ENCODE data around the gene DNASE1.

DNA sequence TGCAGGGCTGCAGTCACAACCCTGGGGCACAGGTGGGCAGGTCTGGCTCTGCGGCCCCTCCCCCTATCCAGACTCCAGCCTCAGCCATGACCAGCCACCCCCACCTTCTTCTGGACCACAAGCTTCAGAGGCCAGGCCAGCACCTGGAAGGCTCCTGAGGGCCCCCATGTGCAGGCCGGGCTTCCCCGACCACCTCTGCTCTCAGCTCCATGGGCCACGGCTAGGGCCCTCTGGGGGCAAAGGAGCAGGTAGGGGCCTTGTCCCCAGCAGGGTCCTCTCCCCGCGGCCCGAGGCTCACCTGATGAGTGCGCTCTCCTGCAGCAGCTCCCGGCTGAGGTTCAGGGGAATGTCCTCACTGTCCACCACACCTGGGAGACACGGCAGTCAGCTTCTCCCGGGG, 16.9 kb downstream of the DNASE1 start:
- TF ChIP-seq, protein P1, sequence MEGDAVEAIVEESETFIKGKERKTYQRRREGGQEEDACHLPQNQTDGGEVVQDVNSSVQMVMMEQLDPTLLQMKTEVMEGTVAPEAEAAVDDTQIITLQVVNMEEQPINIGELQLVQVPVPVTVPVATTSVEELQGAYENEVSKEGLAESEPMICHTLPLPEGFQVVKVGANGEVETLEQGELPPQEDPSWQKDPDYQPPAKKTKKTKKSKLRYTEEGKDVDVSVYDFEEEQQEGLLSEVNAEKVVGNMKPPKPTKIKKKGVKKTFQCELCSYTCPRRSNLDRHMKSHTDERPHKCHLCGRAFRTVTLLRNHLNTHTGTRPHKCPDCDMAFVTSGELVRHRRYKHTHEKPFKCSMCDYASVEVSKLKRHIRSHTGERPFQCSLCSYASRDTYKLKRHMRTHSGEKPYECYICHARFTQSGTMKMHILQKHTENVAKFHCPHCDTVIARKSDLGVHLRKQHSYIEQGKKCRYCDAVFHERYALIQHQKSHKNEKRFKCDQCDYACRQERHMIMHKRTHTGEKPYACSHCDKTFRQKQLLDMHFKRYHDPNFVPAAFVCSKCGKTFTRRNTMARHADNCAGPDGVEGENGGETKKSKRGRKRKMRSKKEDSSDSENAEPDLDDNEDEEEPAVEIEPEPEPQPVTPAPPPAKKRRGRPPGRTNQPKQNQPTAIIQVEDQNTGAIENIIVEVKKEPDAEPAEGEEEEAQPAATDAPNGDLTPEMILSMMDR (IDR thresholded peaks at IDR 0.05; ENCODE audit: poor library complexity, severe bottlenecking) = no peak
- no peak for TF ChIP-seq EZH2 (IDR thresholded peaks at IDR 0.05; ENCODE audit: borderline replicate concordance, insufficient read depth, low read length, poor library complexity, severe bottlenecking)
- no peak for TF ChIP-seq EP300 (conservative IDR thresholded peaks at IDR 0.05; ENCODE audit: poor library complexity, severe bottlenecking)
- no peak for TF ChIP-seq RAD21 (conservative IDR thresholded peaks at IDR 0.05)
- TF ChIP-seq, protein P2, sequence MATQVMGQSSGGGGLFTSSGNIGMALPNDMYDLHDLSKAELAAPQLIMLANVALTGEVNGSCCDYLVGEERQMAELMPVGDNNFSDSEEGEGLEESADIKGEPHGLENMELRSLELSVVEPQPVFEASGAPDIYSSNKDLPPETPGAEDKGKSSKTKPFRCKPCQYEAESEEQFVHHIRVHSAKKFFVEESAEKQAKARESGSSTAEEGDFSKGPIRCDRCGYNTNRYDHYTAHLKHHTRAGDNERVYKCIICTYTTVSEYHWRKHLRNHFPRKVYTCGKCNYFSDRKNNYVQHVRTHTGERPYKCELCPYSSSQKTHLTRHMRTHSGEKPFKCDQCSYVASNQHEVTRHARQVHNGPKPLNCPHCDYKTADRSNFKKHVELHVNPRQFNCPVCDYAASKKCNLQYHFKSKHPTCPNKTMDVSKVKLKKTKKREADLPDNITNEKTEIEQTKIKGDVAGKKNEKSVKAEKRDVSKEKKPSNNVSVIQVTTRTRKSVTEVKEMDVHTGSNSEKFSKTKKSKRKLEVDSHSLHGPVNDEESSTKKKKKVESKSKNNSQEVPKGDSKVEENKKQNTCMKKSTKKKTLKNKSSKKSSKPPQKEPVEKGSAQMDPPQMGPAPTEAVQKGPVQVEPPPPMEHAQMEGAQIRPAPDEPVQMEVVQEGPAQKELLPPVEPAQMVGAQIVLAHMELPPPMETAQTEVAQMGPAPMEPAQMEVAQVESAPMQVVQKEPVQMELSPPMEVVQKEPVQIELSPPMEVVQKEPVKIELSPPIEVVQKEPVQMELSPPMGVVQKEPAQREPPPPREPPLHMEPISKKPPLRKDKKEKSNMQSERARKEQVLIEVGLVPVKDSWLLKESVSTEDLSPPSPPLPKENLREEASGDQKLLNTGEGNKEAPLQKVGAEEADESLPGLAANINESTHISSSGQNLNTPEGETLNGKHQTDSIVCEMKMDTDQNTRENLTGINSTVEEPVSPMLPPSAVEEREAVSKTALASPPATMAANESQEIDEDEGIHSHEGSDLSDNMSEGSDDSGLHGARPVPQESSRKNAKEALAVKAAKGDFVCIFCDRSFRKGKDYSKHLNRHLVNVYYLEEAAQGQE (IDR thresholded peaks at IDR 0.05; ENCODE audit: borderline replicate concordance) = no peak
- no peak for TF ChIP-seq MXI1 (conservative IDR thresholded peaks at IDR 0.05; ENCODE audit: poor library complexity, severe bottlenecking)

All from neural cell (in vitro differentiated cells).